Germinal center (tissue), 1 donor: ENCODE measurements around the gene MAML3.

Source experiments
- DNase-seq: peaks from one replicate; pipeline ENCODE4 v3.0.0; 2012; ENCODE audit warnings: mixed read lengths, low spot score

Gene MAML3

DNA sequence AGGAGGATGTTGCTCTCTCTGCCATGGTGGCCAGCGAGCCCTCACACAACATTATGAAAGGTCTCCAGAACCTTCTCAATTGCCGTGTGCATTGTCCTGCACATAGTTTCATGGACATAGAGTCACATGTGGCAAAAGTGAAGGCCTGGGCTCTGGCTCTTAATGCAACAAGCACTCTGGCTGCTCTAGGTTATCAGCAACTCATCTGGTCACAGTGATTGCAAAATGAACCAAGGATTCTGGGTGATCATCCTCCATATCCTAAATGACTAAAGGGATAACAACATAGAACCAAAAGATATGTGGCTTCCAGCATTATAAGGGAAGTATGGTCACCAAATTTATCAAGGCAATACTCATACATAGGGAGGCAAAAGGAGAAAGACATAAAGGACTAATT lies 313.2 kb downstream of the MAML3 start:
- no peak for DNase-seq

DNA sequence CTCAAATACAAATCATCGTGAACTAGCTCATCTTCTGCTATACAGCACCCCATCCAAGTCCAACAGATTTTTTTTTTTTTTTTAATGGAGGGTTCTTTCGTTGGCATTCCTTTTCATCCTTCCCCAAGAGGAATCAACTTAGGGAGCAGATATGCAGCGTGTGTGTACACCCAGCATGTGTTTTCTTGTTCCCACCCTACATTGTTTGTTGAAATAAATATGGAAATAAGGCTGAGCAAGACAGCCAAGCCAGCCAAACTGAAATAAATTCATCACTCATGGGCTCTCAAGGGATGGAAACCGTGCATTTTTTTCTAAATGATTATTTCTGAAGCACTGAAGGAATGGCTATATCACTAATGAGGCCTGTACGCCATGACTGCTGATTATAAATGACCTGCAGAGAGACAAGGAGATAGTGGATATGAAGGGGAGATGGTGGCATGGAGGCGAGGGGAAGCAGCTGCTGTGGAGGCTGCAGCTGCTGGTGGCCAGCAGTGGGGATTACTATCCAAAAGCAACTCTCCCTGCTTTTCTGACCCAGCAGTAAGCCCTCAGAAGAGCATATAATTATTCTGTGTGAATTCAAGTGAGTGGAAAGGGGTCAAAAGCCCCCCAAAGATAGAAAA lies 314.5 kb downstream of the MAML3 start:
- no peak for DNase-seq

DNA sequence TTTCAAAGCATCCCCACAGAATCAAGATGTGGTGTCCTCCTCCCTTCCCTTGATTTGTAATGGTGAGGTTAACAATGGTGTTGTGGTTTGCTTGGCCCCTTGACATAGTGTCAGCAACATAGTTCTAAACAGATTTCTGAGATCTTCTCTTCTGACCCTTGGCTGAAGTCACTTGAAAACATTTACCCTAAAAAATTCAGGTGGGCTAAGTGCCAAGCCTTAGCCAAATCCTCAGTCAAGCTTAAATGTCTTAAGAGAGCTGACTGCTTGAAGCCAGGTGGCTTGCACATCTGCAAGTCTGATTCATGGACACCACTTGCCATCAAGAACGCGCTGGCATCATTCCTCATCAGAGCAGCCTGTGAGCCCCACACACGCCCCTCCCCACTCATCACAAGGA lies 315.2 kb downstream of the MAML3 start:
- no peak for DNase-seq

DNA sequence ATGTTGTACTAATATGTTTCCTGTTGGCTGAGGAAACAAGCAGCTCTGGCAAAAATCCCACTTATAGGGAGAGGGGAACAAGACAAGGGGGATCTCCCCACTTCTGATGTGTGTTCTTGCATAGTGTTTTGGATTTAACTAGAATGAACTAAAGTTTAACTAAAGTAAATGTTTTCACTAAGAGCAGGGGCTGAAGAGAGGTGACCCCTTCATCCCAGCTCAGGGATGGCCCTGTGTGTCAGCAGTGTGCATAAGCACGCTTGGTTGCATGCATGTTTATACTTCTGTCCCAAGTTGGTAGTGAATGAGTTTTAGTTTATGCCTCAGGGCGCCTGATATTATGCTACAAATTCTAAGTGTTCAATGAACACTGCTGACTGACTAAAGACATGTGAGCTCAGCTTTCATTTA lies 319.0 kb downstream of the MAML3 start:
- no peak for DNase-seq

DNA sequence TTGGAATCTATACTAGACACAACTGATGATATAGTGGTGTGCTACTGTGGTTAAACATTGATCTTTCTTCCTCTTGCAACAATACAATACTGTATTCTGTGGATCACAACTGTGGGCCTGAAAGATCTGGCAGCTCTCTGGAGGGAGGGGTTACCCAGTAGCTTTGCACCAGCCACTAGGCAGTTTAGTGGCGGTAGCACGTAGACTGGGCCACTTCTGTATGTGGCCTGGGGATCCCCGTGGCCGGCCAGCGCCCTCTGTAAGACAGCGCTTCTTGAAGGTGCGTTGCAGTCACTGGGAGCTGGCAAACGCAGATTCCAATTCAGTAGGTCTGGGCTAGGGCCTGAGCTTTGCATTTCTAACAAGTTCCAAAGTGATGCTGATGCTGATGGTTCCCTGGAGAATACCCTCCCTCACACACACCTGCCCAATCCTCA lies 319.7 kb downstream of the MAML3 start:
- DNase-seq: no peak

DNA sequence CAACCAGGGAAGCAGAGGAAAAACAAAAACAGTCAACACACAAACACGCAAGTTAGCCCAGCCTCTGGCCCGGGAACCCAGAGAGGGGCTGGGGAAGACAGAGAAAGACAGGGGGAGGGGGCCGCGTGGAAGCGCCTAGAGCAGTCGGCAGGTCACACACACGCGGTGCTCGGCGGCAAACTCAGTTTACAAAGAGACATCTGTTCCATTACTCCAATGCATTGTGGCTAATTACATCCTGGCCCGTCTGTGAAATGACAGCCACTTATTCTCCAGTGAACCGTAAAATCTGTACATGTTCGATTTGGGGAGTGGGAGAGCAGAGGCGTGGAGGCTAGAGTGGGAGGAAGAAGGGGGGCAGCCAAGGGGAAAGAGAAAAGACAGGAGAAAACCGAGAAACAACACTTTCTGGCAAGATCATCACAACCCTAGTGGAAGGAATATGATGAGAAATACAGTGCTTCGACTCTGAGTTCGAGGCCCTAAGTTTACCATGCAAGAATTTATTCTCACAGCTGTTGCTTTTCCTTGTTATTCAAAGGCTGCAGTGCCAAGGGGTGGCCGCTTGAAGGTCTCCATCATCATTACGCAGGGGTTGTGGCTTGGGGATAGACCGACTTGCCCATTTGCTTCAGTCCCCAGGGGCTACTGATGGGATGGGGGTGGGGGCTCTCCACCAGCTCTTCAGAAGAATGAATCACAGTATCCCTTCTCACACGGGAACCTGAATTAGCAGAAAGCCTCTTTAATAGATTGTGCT lies 320.7 kb downstream of the MAML3 start:
- DNase-seq: no peak

DNA sequence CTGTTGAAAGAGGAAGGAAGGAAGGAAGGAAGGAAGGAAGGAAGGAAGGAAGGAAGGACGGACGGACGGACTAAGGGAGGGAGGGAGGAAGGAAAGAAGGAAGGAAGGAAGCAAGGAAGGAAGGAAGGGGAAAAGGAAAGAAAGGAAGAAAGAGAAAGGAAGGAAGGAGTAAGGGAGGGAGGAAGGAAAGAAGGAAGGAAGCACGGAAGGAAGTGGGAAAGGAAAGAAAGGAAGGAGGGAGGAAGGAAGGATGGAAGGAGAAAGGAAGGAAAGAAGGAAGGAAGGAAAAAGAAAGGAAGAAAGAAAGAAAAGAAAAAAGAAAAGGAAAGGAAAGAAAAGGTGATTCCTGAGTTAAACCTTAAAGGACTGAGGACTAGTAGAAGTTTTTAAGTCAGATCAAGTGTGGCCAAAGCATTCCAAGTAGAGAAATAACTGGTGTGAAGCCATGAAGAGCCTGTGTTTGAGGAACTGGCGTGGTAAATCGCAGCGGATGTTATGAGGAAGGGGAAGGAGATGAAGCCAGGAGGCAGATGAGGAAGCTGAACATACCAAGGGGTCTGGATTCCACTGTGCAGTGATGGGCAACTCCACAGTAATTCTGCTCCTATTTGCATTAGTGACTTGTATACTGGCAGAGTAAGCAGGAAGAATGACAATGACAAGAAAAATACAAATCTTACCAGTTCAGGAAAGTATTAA lies 324.9 kb downstream of the MAML3 start:
- no peak for DNase-seq

DNA sequence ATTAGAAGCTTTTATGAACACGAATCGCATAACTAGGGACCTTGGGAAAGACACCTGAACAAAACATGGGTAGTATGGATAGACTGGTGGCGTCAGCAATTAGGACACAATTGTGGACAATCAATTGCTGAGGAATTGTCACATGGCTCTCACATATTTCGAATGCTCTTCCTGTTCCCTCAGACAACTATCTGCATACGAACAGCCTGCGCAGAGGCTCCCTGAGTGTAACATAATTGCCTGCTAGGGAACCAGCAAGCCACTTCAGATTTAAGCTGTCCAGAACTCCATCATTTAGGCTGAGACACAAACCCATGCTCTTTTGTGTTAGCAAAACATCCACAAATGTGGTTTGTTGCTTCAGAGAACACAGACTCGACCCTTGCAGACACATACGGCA lies 327.6 kb downstream of the MAML3 start:
- no peak for DNase-seq

DNA sequence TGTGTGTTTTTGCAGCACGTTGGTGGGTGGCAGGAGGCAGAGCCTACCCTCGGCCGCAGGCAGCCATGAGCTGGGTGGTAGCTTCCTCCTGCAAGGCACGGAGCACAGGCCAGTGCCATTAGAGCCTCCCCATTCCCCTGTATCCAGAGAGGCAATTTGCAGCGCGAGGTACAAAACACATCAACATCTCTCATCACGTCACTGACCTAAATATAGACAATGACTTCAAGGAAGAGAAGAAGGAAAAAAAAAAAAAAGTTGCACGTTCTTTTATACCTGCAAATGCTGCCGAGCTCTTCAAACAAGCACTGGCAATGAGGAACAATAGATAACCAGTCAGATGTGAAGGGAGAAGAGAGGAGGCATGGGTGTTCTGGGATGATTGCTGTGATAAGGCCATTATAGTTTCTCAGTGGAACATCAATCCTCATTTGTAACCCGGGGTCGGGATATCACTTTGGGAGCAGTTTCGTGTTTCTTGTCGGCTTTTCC lies 328.4 kb downstream of the MAML3 start:
- no peak for DNase-seq

DNA sequence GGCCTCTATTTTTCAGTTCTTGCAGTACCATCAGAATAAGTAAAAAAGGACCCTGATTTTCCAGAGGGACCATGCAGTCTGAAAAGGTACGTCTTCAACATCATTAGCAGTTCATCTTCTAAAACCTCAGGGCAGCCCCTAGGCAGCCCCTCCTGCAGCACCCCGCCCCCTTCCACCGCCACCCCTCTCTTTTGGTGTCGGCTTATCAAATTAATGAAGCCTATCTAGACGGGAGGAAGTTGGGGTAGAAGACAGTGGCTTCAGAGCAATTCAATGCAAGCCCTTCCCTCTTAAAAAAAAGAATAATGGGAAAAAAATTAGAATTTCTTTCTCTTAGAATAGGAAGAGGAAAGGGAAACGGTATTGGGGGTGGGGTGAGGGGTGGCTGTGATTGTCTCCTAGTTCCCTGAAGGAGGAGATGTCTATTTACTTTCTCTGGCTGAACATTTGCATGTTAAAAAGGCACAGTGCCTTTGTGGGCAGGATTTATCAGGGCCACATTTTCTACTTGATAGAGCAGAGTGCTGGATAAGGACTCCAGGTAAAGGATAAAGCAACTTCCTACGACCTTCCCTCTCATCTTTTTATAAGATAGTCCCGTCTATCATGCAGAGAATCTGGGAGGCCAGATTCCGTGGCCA lies 329.0 kb downstream of the MAML3 start:
- no peak for DNase-seq

DNA sequence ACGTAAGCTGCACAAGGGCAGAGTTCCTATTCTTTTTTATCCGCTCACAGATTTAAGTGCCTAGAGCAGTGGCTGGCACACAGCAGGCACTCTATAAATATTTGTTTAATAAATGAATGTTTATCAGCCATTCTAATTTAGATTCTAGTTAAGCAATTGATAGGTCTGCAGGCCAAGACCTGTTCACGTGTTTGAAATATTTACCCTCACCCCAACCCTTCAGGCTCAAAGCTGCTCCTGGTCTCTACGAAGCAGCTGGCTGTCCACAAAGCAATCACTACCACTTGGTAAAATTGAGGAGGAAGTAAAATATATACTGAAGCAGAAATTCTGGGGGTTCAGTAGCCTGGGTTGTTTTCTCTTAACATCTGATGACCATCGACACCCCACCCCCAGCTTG lies 330.2 kb downstream of the MAML3 start:
- DNase-seq: no peak

DNA sequence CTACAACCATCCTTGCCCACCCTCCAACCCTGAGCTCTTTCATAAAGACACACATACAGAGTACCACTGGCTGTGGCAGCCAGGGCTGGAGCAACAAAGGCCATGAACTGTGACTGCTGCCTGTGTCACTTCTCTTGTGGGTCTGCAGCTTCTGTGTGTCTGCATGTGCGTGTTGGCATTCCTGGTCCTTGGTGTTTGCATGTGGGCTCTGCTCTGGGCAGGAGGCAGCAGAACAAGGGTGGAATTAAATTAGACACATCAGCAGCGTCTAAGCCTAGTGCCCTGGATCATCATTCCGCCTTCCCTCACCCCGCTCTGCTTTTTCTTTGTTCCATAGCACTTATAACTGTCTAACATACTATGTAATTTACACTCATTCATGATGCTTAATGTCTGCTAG lies 330.6 kb downstream of the MAML3 start:
- no peak for DNase-seq

DNA sequence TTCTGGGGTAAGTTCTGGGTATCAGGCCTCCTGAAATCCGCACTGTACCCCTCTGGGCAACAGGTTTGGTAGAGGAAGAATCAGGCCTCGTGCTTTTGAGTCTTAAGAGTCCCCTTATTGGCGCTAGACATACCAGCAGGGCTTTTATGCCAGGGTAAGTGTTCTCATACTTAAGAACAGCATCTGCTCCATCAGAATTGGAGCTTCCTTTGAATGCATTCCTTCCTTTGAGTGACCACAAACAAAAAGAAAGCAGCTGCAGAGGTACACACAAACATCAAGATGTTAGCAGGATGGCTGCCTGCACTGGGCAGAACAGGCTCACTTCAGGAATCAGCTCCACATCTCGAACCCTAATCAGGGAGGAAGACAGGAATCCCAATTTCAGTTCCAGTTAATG lies 331.6 kb downstream of the MAML3 start:
- no peak for DNase-seq

DNA sequence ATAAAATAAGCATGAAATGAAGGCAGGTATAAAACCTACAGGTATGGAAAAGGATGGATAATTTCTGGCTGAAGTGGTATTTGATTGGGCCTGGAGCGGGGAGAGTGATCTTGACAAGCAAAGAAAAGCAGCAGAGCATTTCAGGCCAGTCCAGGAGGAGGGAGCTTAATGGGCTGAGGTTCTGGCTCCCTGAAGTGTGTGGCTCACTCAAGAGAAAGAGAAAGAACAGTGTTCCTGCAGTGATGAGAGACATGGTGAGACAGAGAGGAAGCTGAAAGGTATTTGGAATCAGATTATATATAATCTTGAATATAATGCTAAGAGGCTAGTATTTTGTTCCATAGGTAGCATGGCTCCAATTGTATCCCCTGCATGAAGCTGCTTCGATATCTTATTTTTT lies 334.9 kb downstream of the MAML3 start:
- DNase-seq: no peak

DNA sequence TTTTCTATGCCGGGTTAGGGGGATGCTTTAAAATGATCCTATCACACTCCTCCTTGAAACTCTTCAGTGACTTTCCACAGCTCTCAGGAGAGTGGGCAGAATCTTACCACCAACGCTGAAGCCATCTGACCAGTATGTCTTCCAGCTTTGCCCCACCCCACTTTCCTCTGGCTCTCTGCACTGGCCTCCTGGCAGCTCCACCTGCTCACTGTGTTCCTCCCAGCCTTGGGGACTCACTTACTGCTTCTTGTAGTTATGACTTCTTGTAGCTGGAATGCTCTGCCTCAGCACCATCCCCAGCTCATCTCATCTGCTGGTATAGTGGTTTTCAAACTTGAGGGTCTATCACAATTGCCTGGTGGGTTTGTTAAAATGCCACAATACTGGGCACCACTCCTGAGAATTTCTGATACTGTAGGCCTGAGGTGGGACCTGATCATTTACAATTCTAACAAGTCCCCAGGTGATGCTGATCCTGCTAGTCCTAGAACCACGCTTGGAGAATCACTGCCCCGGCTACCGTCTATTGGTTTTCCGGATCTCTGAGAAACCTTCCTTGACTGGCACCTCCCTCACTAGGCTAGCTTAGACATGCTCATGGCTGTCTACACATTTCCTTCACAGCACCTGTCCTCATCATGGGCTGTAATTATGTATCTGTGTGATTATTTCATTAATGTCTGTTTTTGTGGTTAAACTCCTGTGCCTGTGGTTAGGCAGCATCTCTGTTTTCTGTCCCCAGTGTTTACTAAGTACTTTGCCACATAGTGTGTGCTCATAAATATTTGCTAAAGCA lies 336.1 kb downstream of the MAML3 start:
- DNase-seq: no peak

DNA sequence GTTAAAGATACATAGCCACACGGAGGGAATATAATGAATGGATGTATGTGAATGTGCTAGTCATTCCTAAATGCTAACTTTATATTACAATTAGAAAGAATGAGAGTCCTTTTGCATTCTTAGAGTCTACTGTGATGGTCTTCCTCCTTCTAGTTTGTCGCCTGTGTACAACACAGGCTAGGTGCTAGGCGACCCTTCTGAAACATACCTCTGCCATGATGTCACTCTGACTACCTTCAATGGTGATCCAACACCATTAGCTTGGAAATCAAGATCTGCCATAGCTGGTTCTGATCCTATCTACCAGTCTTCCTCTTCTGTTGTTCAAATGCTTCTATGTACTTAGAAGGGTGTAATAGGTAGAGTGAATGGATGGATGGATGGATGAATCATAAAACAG lies 337.1 kb downstream of the MAML3 start:
- DNase-seq: no peak

DNA sequence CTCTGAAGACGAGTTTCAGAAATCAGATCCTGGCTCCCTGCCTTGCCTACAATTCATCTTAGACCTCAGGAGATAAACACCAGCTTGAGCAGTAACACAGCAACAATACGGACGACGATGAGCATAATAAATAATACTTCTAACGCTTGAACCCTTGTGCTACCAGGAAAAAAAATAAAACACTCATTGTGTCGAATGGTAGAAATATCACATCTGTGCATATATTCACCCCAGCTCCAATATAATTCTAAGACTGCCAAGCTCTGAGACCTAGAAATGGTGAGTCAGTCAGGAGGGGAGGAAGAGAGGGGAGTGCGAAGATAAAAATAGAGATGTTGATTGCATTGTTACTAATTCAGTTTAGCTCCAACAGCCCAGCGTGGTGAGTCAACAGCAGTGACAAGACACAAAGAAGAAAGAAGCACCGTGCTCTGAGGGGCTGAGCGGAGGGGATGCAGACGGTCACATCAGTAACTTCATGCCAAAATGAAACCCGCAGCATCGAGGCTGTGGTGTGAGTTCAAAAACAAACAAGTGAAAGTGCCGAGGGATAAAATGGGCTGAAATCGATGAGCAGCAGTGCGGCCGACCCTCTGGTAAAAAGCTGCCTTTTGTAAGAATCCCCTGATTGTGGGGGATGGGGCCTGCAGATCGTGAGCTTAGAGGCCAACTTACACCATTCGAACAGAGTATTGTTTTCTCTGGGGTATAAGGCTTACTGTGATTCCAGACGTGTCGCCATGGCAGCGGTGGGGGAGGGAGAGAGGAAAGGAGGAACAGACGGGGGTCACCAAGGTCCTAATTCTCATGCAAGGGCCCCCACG lies 338.0 kb downstream of the MAML3 start:
- DNase-seq: no peak

DNA sequence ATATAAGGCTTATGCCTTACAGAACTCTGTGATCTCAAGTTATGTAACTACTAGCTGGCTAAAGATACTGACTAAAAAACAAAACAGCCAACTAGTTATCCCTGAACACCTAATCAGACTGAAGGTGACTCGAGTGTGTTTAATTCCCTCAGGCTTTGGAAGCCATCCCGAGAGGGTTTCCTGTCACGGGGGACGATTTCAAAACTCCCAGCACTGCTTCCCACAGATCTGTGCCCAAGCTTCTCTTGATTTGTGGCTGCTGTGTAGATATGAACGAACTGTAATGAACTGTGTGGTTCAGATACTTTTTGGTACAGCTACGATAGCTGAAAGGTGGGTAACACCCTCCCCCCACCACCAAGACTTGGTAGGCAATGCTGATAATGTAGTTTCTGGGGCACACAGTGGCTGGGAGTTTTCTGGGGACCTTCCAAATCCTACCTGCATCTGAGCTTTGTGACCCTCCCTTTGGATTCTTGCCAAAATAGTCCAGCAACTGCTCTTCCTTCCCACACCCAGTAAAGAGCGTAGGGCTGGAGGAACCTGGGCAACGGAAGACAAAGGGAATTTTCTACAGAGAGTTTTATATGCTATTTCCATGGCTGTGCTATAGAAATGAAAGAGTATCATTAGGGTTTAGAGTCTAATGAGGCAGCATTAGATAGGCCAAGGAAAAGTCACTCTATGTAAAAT lies 339.5 kb downstream of the MAML3 start:
- DNase-seq: no peak

DNA sequence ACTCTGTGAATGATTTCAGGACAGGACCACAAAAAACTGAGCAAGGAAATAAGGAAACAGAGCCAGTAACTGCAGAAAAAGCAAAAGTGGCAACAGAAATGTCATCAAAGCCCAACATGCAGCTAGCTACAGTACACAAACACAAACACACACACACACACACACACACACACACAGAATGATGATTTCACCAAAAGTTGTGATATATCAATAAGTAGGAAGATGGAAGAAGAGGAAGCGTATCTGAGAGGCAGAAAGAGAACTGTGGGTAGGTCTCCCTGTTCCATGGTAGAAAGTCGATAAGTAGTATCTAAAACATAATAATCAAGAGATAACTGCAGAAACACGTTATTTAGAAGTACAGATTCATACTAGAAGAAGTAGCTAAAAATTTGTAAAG lies 340.1 kb downstream of the MAML3 start:
- no peak for DNase-seq

DNA sequence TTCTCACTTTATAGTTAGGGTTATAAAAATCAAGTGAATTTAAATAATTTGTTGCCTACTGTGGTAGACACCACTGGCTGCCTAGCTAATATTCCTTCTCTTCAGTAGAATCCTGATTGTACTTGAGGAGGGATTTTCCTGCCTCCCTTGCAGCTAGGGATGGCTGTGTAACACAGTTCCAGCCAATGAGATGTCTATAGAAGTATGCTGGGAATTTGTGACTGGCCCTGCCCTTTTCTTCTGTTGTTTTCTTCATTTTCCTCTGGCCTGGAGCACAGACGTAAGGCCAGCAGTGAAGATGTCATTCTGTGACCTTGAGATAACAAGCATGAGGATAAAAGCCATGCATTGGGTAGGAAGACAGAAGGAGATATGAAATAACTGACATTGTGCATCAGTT lies 343.3 kb downstream of the MAML3 start:
- no peak for DNase-seq
